Vagina (tissue), 2 donors: ENCODE results near the gene MARCHF6. TPM values are rescaled to one million over a fixed set of nuclear protein-coding genes. Genes with fewer than 3 reads are reported as not detected.

Experiments
- DNase-seq, 2 donors: peaks; one replicate each; pipeline ENCODE4 v3.0.0-alpha.2; 2017; ENCODE audit errors: extremely low spot score in 2 of 2
- H3K27ac ChIP-seq: fragments of 200-600 bp; sonication (generic); one replicate; pipeline ENCODE4 v1.5.1; 2019
- H3K27me3 ChIP-seq: fragments of 200-600 bp; sonication (generic); one replicate; pipeline ENCODE4 v1.5.1; 2019
- H3K36me3 ChIP-seq, 2 donors: fragments of 200-600 bp; sonication (generic); one replicate each; pipeline ENCODE4 v1.5.1; 2017 to 2019
- H3K4me1 ChIP-seq: fragments of 200-600 bp; sonication (generic); one replicate; pipeline ENCODE4 v1.5.1; 2019
- H3K4me3 ChIP-seq, 2 donors: fragments of 200-600 bp; sonication (generic); 1 replicate in 1 of 2; 2 replicates in 1 of 2; pipeline ENCODE4 v1.5.1; 2016 to 2019
- H3K9me3 ChIP-seq: fragments of 200-600 bp; sonication (generic); one replicate; pipeline ENCODE4 v1.5.1; 2019
- CTCF ChIP-seq, 3 experiments: fragments of 450-650 bp in 2 of 3; fragments of 200-600 bp in 1 of 3; sonication (generic) in 1 of 3; IDR thresholded peaks; one replicate each; pipeline ENCODE4 v1.5.1; 2017 to 2019; ENCODE audit warnings: antibody characterized with exemption in 3 of 3, mild to moderate bottlenecking in 2 of 3, moderate library complexity in 2 of 3
- POLR2A ChIP-seq, 2 donors: fragments of 450-650 bp; IDR thresholded peaks; one replicate each; pipeline ENCODE4 v1.6.1; 2017; ENCODE audit warnings: antibody characterized with exemption in 2 of 2, mild to moderate bottlenecking in 2 of 2, moderate library complexity in 2 of 2
- POLR2AphosphoS5 ChIP-seq, 2 donors: sonication (generic); formaldehyde crosslinking; IDR thresholded peaks; one replicate each; pipeline ENCODE4 v1.9.0; 2017; ENCODE audit warnings: antibody characterized with exemption in 2 of 2, mild to moderate bottlenecking in 2 of 2, low read depth in 1 of 2; ENCODE audit not compliant: insufficient read depth in 1 of 2
- intact Hi-C: fragments of 100-400 bp; cut with DNase I; formaldehyde crosslinking; loops from one replicate; pipeline ENCODE4 v1.15.1; 2023
- total RNA-seq: library from RNA; depleted of rRNA; stranded (reverse); fragments of >200 nt; gene quantifications from one replicate; pipeline ENCODE4 v1.2.3, GENCODE V29; 2016

The MARCHF6 gene
- total RNA-seq, 1 donor from 2014 or later, result 68.8 TPM

GRCh38 chr5:10319202-10319851, 34.2 kb upstream of the MARCHF6 start:
- H3K36me3 ChIP-seq, result no peaks in the 10 kb centered on the region
- DNase-seq, result no peak
- TF ChIP-seq CTCF (IDR thresholded peaks at IDR 0.05) (no peak), POLR2A (IDR thresholded peaks at IDR 0.05) (no peak), POLR2AphosphoS5 (IDR thresholded peaks at IDR 0.05; ENCODE audit: insufficient read depth in 1 of 2, low read depth in 1 of 2) (no peak)
- intact Hi-C loops, result no loop called here
- H3K4me1 ChIP-seq, result no peaks in the 10 kb centered on the region
- H3K9me3 ChIP-seq, result no peaks in the 10 kb centered on the region
- no peak overlapping the region for H3K4me3 ChIP-seq
- no peak overlapping the region for H3K27ac ChIP-seq
- H3K27me3 ChIP-seq, result no peaks in the 10 kb centered on the region

GRCh38 chr5:10320793-10321192, 32.7 kb upstream of the MARCHF6 start:
- intact Hi-C loops, result no loop called here
- no peaks in the 10 kb centered on the region for H3K4me1 ChIP-seq
- DNase-seq, result no peak
- no peaks in the 10 kb centered on the region for H3K9me3 ChIP-seq
- H3K4me3 ChIP-seq, result no peak overlapping the region
- no peak for TF ChIP-seq POLR2AphosphoS5 (IDR thresholded peaks at IDR 0.05; ENCODE audit: insufficient read depth in 1 of 2, low read depth in 1 of 2)
- no peaks in the 10 kb centered on the region for H3K27me3 ChIP-seq
- H3K36me3 ChIP-seq, result no peaks in the 10 kb centered on the region
- H3K27ac ChIP-seq, result no peak overlapping the region

GRCh38 chr5:10321882-10322281, 31.6 kb upstream of the MARCHF6 start:
- intact Hi-C loops, result no loop called here
- H3K27me3 ChIP-seq, result no peaks in the 10 kb centered on the region
- no peak for DNase-seq
- H3K36me3 ChIP-seq, result no peaks in the 10 kb centered on the region
- no peak overlapping the region for H3K4me3 ChIP-seq
- H3K4me1 ChIP-seq, result no peaks in the 10 kb centered on the region
- no peak overlapping the region for H3K27ac ChIP-seq
- no peaks in the 10 kb centered on the region for H3K9me3 ChIP-seq
- no peak for TF ChIP-seq POLR2AphosphoS5 (IDR thresholded peaks at IDR 0.05; ENCODE audit: insufficient read depth in 1 of 2, low read depth in 1 of 2)
- no peak for TF ChIP-seq CTCF (IDR thresholded peaks at IDR 0.05)
- no peak for TF ChIP-seq POLR2A (IDR thresholded peaks at IDR 0.05)

DNA sequence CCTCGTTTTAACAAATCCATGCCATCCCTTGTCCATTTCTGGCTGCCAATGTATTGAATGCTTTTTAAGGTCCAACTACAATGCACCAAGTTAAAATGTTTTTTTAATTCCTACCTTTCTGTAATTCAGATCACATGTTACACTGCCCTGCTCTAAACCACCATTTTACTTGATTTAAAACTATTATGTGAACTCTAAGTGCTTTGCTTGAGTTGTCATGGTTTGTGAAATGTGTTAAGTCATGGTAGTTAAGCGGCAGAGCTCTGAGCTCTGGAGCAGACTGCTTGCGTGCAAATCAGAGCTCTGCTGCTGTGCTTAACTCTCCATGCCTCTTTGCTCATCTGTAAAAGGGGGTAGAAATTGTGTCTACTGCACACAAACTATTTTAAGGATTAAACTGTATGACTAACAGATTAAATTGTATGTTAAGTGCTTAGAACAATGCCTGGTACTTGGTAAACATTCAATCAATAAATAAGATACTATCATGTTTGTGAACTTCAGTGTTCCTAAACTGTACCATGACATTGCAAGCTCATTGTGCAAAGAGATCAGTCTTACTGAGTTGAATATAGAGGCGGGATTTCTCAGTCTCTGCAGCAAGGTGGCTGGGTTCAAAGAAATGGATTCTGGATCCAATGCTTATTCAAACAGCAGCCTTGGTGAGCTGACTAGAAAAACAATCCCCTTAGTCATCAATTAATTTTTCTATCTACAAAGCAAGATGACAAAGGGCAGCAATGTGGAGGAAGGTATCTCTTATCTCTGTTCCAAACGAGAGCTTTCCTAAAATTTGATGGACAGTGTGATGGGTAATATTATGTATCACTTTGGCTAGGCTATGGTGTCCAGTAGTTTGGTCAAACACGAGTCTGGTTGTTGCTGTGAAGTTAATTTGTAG, 29.7 kb upstream of the MARCHF6 start:
- DNase-seq, result no peak
- Histone ChIP-seq H3K27me3 (no peaks in the 10 kb centered on the region), H3K4me3 (no peak overlapping the region), H3K9me3 (no peaks in the 10 kb centered on the region), H3K27ac (no peak overlapping the region), H3K36me3 (no peaks in the 10 kb centered on the region), H3K4me1 (peaks cover 4% of the 10 kb centered on the region)
- TF ChIP-seq CTCF (IDR thresholded peaks at IDR 0.05) (no peak), POLR2AphosphoS5 (IDR thresholded peaks at IDR 0.05; ENCODE audit: insufficient read depth in 1 of 2, low read depth in 1 of 2) (no peak), POLR2A (IDR thresholded peaks at IDR 0.05) (no peak)
- intact Hi-C loops, result no loop called here

DNA sequence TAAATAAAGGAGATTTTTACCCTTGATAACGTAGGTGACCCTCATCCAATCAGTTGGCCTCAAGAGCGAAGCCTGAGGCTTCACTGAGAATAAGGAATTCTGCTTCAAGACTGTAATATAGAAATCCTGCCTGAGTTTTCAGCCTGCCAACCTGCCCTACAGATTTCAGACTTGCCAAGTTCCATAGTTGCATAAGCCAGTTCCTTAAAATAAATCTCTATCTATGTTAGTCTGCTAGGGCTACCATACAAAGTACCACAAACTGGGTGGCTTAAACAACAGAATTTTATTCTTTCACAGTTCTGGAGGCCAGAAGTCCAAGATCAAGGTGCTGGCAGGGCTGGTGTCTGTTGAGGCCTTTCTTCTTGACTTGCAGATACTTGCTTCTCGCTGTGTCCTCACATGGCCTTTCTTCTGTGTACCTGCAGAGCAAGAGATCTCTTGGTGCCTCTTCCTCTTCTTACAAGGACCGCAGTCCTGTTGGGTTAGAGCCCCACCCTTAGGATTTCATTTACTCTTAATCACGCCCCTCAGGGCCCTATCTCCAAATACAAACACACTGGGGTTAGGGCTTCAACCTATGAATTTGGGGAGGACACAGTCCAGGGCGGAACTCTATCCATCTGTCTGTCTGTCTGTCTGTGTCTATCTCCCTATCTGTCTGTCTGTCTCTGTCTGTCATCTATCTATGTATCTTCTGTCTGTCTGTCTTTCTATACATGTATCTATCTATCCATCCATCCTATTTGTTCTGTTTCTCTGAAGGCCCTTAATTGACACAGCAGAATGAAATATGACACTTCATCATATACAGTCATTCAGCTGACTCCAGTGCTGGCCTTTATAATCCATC, 28.8 kb upstream of the MARCHF6 start:
- Histone ChIP-seq H3K4me1 (peaks cover 12% of the 10 kb centered on the region), H3K4me3 (no peak overlapping the region), H3K9me3 (no peaks in the 10 kb centered on the region), H3K27ac (no peak overlapping the region), H3K27me3 (no peaks in the 10 kb centered on the region), H3K36me3 (no peaks in the 10 kb centered on the region)
- DNase-seq, result peak in 1 of 2 donors; percentile 61
- TF ChIP-seq POLR2A (IDR thresholded peaks at IDR 0.05) (no peak), CTCF (IDR thresholded peaks at IDR 0.05) (no peak), POLR2AphosphoS5 (IDR thresholded peaks at IDR 0.05; ENCODE audit: insufficient read depth in 1 of 2, low read depth in 1 of 2) (no peak)
- intact Hi-C loops, result no loop called here
